Peyer's patch (tissue), 4 donors: Measurements from ENCODE around the gene POLR3GL. TPM values are rescaled to one million over a fixed set of nuclear protein-coding genes. Genes with fewer than 3 reads are reported as not detected.
A peak's percentile ranks its signal among the peaks of the same experiment; 100 is the strongest.

Experiments
- DNase-seq, 3 donors: peaks; one replicate each; pipeline ENCODE4 v3.0.0-alpha.2; 2017 to 2019
- H3K27ac ChIP-seq, 4 donors: fragments of 200-600 bp; sonication (generic); one replicate each; pipeline ENCODE4 v1.5.1; 2016 to 2019
- H3K27me3 ChIP-seq, 2 donors: fragments of 200-600 bp; sonication (generic); one replicate each; pipeline ENCODE4 v1.5.1; 2019
- H3K36me3 ChIP-seq, 3 donors: fragments of 200-600 bp; sonication (generic); one replicate each; pipeline ENCODE4 v1.5.1; 2016 to 2019
- H3K4me1 ChIP-seq, 4 donors: fragments of 200-600 bp; sonication (generic); one replicate each; pipeline ENCODE4 v1.5.1; 2016 to 2019
- H3K4me3 ChIP-seq, 4 donors: fragments of 200-600 bp; sonication (generic); 1 replicate in 3 of 4; 2 replicates in 1 of 4; pipeline ENCODE4 v1.5.1; 2016 to 2019; ENCODE audit warnings: mild to moderate bottlenecking in 1 of 4
- H3K9me3 ChIP-seq, 4 donors: fragments of 200-600 bp; sonication (generic); one replicate each; pipeline ENCODE4 v1.5.1; 2016 to 2019; ENCODE audit warnings: mild to moderate bottlenecking in 1 of 4
- POLR2A ChIP-seq, 2 donors: fragments of 450-650 bp; IDR thresholded peaks; one replicate each; pipeline ENCODE4 v1.5.1; 2017; ENCODE audit warnings: antibody characterized with exemption in 2 of 2, mild to moderate bottlenecking in 2 of 2, moderate library complexity in 2 of 2
- total RNA-seq, 4 donors: library from RNA; depleted of rRNA; stranded (reverse); fragments of >200 nt; gene quantifications; one replicate each; pipeline ENCODE4 v1.1.0, GENCODE V29; 2016
- TF ChIP-seq, protein P1 (sequence below), 6 experiments: fragments of 450-650 bp in 4 of 6; fragments of 200-600 bp in 2 of 6; sonication (generic) in 1 of 6; IDR thresholded peaks; one replicate each; pipeline ENCODE4 v1.5.1; 2017 to 2019; ENCODE audit warnings: antibody characterized with exemption in 6 of 6, mild to moderate bottlenecking in 3 of 6, moderate library complexity in 1 of 6

POLR3GL gene
- total RNA-seq, 4 donors from 2014 or later = 8.7 to 25.6 (median 12.5) TPM

DNA sequence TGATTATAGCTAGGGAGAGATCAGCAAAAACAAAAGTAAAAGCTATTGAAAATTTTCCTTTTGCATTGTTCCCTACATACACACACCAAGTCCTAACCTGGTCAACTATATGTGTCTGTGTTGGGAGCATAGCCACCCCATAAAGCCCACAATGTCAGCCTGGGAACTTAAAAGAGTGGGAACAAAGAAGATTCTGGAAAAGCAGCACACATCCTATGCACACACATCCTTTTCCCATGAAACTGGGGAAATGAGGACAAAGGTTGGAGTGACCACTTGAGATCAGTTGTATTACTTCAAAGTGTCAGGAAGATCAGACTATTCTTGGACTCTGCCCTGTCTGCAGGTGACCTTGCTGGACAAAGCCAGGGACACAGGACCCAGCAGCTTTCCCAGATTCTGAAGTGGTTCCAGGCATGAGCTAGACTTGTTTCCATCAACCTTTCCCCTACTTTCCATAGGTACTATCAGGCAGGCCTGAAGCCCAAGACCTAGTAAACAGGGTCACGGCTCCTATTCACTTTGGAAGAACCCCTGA, 16.0 kb downstream of the POLR3GL start:
- TF ChIP-seq, protein P1, sequence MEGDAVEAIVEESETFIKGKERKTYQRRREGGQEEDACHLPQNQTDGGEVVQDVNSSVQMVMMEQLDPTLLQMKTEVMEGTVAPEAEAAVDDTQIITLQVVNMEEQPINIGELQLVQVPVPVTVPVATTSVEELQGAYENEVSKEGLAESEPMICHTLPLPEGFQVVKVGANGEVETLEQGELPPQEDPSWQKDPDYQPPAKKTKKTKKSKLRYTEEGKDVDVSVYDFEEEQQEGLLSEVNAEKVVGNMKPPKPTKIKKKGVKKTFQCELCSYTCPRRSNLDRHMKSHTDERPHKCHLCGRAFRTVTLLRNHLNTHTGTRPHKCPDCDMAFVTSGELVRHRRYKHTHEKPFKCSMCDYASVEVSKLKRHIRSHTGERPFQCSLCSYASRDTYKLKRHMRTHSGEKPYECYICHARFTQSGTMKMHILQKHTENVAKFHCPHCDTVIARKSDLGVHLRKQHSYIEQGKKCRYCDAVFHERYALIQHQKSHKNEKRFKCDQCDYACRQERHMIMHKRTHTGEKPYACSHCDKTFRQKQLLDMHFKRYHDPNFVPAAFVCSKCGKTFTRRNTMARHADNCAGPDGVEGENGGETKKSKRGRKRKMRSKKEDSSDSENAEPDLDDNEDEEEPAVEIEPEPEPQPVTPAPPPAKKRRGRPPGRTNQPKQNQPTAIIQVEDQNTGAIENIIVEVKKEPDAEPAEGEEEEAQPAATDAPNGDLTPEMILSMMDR (IDR thresholded peaks at IDR 0.05) = no peak
- no peak for TF ChIP-seq POLR2A (IDR thresholded peaks at IDR 0.05)
- no peaks in the 10 kb centered on the region for H3K36me3 ChIP-seq
- peaks cover 15 to 76% (median 46%) of the 10 kb centered on the region in 4 donors for H3K4me1 ChIP-seq
- H3K4me3 ChIP-seq = peak overlapping the region in 2 of 4 donors; percentile 16 to 26
- H3K27ac ChIP-seq = peak overlapping the region; percentile 86 to 98 (median 92)
- H3K9me3 ChIP-seq = no peaks in the 10 kb centered on the region
- DNase-seq = peak in 2 of 3 donors; percentile 15 to 50
- no peaks in the 10 kb centered on the region for H3K27me3 ChIP-seq

DNA sequence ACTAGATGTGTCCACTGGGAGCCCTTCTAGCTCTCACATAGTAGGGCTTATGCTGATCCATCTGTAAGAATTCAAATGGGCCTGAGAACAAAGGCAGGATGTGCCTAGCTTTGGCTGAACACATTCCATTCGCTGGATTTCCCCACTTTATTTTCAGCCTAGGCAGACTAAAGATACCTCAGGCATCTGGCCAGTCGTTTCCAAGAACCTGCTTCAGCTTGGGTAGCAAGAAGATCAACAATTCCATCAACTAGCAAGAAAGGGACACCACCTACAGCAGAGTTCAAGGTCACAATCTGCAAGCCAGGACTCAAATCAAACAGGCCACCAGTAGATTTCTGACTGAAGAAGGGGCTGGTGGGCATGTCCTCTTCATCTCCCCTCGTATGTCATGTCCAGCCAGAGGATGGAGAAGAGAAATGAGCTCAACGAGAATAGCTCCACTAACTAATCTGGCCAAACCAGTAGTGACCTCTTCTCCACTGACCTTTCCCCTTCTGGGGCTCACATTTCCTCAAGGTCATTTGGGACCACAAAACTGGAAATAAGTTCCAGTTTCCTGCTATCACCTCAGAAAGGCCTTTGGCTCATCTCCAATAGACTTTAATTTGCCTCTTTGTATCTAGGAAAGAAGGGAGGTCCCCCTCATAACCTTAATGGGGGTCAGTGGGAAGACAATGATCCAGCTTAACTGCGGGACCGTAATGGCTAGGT, 17.7 kb downstream of the POLR3GL start:
- Histone ChIP-seq H3K4me3 (no peak overlapping the region), H3K9me3 (no peaks in the 10 kb centered on the region), H3K27me3 (no peaks in the 10 kb centered on the region), H3K27ac (peak overlapping the region; percentile 86 to 98 (median 92)), H3K36me3 (no peaks in the 10 kb centered on the region), H3K4me1 (peaks cover 15 to 83% (median 50%) of the 10 kb centered on the region in 4 donors)
- peak in 2 of 3 donors; percentile 16 to 50 for DNase-seq
- no peak for TF ChIP-seq POLR2A (IDR thresholded peaks at IDR 0.05)

DNA sequence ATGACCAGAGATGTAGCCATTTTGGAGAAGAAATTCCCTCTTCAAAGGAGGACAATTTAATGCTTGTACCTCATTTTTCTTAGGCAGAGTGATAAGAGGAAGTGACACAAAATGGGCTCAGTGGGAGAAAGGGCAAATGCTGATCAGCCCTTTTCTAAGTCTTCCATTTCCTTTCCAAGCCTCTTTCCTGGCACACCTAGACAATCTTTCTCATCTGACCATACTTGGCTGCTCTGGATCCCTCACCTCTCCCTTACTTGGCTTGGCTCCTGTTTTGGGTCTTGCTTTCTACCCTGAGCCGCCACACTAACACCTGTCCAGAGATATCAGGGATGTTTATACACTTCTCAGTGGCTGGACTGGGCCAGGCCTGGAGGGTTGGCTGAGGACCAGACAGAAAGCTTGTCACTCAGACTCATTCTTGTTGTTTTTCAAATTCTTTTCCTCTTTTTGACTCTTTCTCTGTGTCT, 18.8 kb downstream of the POLR3GL start:
- TF ChIP-seq, protein P1 (IDR thresholded peaks at IDR 0.05) = no peak
- TF ChIP-seq POLR2A (IDR thresholded peaks at IDR 0.05) = no peak
- Histone ChIP-seq H3K27ac (peak overlapping the region; percentile 44 to 98 (median 89)), H3K9me3 (no peaks in the 10 kb centered on the region), H3K36me3 (no peaks in the 10 kb centered on the region), H3K4me3 (no peak overlapping the region), H3K27me3 (no peaks in the 10 kb centered on the region), H3K4me1 (peaks cover 9 to 72% (median 44%) of the 10 kb centered on the region in 4 donors)
- peak in 2 of 3 donors; percentile 20 to 54 for DNase-seq

DNA sequence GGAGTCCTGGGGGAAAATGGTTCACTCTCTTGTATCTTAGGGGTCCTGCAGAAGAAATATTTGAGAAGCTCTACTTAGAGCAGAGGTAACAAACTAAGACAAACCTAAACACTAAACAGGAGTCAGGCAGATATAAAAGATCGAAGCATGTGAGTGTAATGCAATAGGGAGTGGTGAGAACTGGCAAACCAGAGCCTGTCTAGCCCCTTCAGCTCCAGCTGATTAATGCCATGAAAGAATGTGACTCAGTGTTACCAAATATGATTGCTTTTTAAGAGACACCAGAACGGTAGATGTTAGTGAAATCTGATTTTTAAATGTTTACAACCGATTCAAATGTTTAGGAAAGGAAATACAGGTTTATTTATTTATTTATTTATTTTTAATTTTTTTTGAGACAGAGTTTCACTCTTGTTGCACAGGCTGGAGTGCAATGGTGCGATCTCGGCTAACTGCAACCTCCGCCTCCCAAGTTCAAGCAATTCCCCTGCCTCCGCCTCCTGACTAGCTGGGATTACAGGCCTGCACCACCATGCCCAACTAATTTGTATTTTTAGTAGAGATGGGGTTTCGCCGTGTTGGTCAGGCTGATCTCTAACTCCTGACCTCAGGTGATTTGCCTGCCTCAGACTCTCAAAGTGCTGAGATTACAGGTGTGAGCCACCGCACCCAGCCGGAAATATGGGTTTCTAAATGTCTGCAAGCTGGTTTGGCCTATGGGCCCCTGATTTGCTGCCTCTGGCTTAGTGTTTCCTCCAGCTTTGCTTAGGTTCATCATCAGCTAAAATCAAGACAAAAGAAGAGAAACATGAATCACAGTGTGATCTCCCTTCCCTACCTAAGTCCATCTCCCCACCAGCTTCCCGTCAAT, 19.7 kb downstream of the POLR3GL start:
- Histone ChIP-seq H3K36me3 (no peaks in the 10 kb centered on the region), H3K4me1 (peaks cover 9 to 62% (median 39%) of the 10 kb centered on the region in 4 donors), H3K27ac (peak overlapping the region; percentile 56 to 98 (median 89)), H3K9me3 (no peaks in the 10 kb centered on the region), H3K27me3 (no peaks in the 10 kb centered on the region), H3K4me3 (no peak overlapping the region)
- no peak for TF ChIP-seq POLR2A (IDR thresholded peaks at IDR 0.05)
- TF ChIP-seq, protein P1 (IDR thresholded peaks at IDR 0.05) = no peak
- DNase-seq = peak in 2 of 3 donors; percentile 79 to 87

DNA sequence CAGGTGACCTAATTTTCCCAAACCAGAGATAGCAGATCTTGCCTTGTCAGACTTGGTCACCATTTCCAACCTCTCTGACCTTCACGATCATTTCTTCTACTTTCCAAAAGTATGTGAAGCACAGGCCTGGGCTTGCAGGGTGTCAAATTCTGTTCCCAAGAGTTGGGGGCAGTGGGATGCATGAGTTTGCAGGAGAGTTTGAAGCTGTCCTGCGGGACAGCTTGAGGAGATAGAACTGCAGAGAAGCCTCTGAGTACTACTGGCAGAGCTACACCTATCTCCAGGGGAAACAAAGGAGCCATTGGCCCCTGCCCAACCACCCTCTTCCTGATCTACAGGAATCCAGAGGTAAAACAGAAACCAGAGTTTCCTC, 20.6 kb downstream of the POLR3GL start:
- H3K27ac ChIP-seq = peak overlapping the region; percentile 56 to 92 (median 88)
- peaks cover 9 to 54% (median 37%) of the 10 kb centered on the region in 4 donors for H3K4me1 ChIP-seq
- DNase-seq = peak in 1 of 3 donors; percentile 48

More for the DNA sequence above, 20.6 kb downstream of the POLR3GL start:
- Histone ChIP-seq H3K4me3 (peak overlapping the region in 1 of 4 donors; percentile 1), H3K9me3 (no peaks in the 10 kb centered on the region), H3K36me3 (no peaks in the 10 kb centered on the region), H3K27me3 (no peaks in the 10 kb centered on the region)
- TF ChIP-seq, protein P1 (IDR thresholded peaks at IDR 0.05) = no peak
- no peak for TF ChIP-seq POLR2A (IDR thresholded peaks at IDR 0.05)
